ENCODE measurements around the gene ELMOD3. TPM values are rescaled to one million over a fixed set of nuclear protein-coding genes. Genes with fewer than 3 reads are reported as not detected.

Gene ELMOD3
- polyA plus RNA-seq (2011; rRNA removed) (22.4 and 26.3 TPM in 2 replicates), polyA minus RNA-seq (2011; rRNA and poly(A)+ RNA removed) (12.3 and 17.1 TPM in 2 replicates)

- no peaks in the 10 kb centered on the region for H3K27me3 ChIP-seq (ENCODE audit: control insufficient read depth, insufficient read depth, low read length)
- POLR2A ChIA-PET: interaction anchor here (0.7 kb wide), 1 partner anchor 9 kb away, joined by 3 read pairs; no protein-coding TSS in a partner anchor
- H3K4me3 ChIP-seq (ENCODE audit: low read depth, low read length): peak within 1 kb of the TSS; percentile 82
- TF ChIP-seq CTCF (IDR thresholded peaks at IDR 0.05; ENCODE audit: insufficient read depth, low read depth, low read length): no peak
- peaks cover 14% of the 10 kb centered on the region for H3K36me3 ChIP-seq (ENCODE audit: control insufficient read depth, insufficient read depth, low read length)
- DNase-seq (ENCODE audit: low read depth): peak; percentile 92
- CTCF ChIA-PET: interaction anchor here (1.2 to 3.1 kb wide), 3 partner anchors 11 to 197 kb away, joined by 3 to 11 read pairs (median 4); no protein-coding TSS in a partner anchor
Observed at GRCh38 chr2:85354286-85355072, at the start of gene ELMOD3, which contains the start of gene RETSAT. ELMOD3 (plus strand) TSS chr2:85354769; CDS start chr2:85357199, 2,430 bp downstream. RETSAT (minus strand) TSS chr2:85354528; CDS start chr2:85354507, 21 bp downstream.

GRCh38 chr2:85307527-85307897 lies 47.1 kb upstream of the ELMOD3 start:
- ChIA-PET CTCF (interaction anchor here (1.0 to 4.6 kb wide), 2 partner anchors 9 to 240 kb away, joined by 3 to 23 read pairs; no protein-coding TSS in a partner anchor), POLR2A (no interaction called here)
- Histone ChIP-seq H3K27me3 (ENCODE audit: control insufficient read depth, insufficient read depth, low read length) (no peaks in the 10 kb centered on the region), H3K36me3 (ENCODE audit: control insufficient read depth, insufficient read depth, low read length) (peaks cover 19% of the 10 kb centered on the region), H3K4me3 (ENCODE audit: low read depth, low read length) (no peak overlapping the region)
- no peak for TF ChIP-seq CTCF (IDR thresholded peaks at IDR 0.05; ENCODE audit: insufficient read depth, low read depth, low read length)
- no peak for DNase-seq (ENCODE audit: low read depth)

- DNase-seq (ENCODE audit: low read depth): no peak
- ChIA-PET CTCF (interaction anchor here (1.1 to 4.6 kb wide), 4 partner anchors 8 to 241 kb away, joined by 3 to 23 read pairs (median 11); no protein-coding TSS in a partner anchor), POLR2A (no interaction called here)
- Histone ChIP-seq H3K27me3 (ENCODE audit: control insufficient read depth, insufficient read depth, low read length) (no peaks in the 10 kb centered on the region), H3K36me3 (ENCODE audit: control insufficient read depth, insufficient read depth, low read length) (peaks cover 19% of the 10 kb centered on the region), H3K4me3 (ENCODE audit: low read depth, low read length) (no peak overlapping the region)
- TF ChIP-seq CTCF (IDR thresholded peaks at IDR 0.05; ENCODE audit: insufficient read depth, low read depth, low read length): no peak
Observed at GRCh38 chr2:85308201-85308600, 46.4 kb upstream of the ELMOD3 start.

GRCh38 chr2:85308896-85309555 lies 45.5 kb upstream of the ELMOD3 start:
- H3K4me3 ChIP-seq (ENCODE audit: low read depth, low read length): no peak overlapping the region
- POLR2A ChIA-PET: interaction anchor here (0.8 kb wide), 1 partner anchor 243 kb away, joined by 3 read pairs; no protein-coding TSS in a partner anchor
- peaks cover 23% of the 10 kb centered on the region for H3K36me3 ChIP-seq (ENCODE audit: control insufficient read depth, insufficient read depth, low read length)
- no peak for DNase-seq (ENCODE audit: low read depth)
- CTCF ChIA-PET: interaction anchor here (0.7 to 4.6 kb wide), 6 partner anchors 9 to 243 kb away, joined by 3 to 23 read pairs (median 4); no protein-coding TSS in a partner anchor
- no peak for TF ChIP-seq CTCF (IDR thresholded peaks at IDR 0.05; ENCODE audit: insufficient read depth, low read depth, low read length)
- no peaks in the 10 kb centered on the region for H3K27me3 ChIP-seq (ENCODE audit: control insufficient read depth, insufficient read depth, low read length)
